ENCODE measurements around the gene SOX11. TPM values are rescaled to one million over a fixed set of nuclear protein-coding genes. Genes with fewer than 3 reads are reported as not detected.

SOX11 gene
- polyA plus RNA-seq, 1 experiment = 2.8 TPM

DNA sequence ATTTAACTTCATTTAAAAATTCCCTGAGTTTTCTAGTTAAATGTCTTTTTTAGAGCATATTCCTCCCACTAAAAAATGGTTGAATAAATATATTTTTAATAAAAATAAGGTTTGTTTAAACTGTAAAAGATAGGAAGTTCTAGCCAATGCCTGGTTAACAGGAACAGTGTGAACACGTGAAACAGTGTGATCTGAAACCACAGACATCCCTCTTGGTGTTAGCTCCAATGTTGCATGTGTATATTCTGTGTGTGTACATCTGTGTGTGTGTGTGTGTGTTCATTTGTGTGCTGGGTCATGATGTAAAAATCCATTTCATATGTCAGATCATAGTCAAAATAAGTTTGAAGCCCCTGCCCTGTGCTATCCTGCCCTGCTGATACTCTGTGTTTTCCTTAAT, 6.1 kb upstream of the SOX11 start:
- no peak for DNase-seq (ENCODE audit: low read depth, low spot score)
- TF ChIP-seq, protein P1, sequence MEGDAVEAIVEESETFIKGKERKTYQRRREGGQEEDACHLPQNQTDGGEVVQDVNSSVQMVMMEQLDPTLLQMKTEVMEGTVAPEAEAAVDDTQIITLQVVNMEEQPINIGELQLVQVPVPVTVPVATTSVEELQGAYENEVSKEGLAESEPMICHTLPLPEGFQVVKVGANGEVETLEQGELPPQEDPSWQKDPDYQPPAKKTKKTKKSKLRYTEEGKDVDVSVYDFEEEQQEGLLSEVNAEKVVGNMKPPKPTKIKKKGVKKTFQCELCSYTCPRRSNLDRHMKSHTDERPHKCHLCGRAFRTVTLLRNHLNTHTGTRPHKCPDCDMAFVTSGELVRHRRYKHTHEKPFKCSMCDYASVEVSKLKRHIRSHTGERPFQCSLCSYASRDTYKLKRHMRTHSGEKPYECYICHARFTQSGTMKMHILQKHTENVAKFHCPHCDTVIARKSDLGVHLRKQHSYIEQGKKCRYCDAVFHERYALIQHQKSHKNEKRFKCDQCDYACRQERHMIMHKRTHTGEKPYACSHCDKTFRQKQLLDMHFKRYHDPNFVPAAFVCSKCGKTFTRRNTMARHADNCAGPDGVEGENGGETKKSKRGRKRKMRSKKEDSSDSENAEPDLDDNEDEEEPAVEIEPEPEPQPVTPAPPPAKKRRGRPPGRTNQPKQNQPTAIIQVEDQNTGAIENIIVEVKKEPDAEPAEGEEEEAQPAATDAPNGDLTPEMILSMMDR (IDR thresholded peaks at IDR 0.05; ENCODE audit: low read depth, low read length) = no peak
- H3K27me3 ChIP-seq (ENCODE audit: control insufficient read depth, insufficient read depth, low read length) = peaks cover 3% of the 10 kb centered on the region
- no peak overlapping the region for H3K27ac ChIP-seq (ENCODE audit: low read depth, low read length)
- ChIA-PET POLR2A (no interaction called here), CTCF (no interaction called here)
- H3K9me3 ChIP-seq (ENCODE audit: control insufficient read depth, insufficient read depth, low read length) = no peaks in the 10 kb centered on the region
- H3K4me3 ChIP-seq (ENCODE audit: low read depth, low read length) = no peak overlapping the region

DNA sequence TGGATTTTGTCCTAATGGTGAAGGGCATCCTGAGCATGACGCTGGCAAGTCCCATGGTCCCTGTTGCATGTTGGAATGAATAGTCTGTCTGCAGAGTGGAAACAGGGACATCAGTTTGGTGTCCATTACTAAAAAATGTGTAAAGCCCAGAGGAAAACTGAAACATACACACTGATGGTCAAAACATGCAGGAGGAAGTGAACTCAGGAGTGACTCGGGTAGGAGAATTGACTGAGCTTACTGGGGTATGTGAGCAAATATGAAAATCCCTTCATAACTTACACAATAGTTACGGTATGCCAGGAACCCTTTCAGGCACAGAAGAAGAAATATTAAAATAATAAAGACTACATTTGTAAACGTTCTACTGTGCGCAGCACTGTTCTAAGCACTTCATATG, 5.6 kb upstream of the SOX11 start:
- H3K27me3 ChIP-seq (ENCODE audit: control insufficient read depth, insufficient read depth, low read length) = peaks cover 3% of the 10 kb centered on the region
- no peak overlapping the region for H3K27ac ChIP-seq (ENCODE audit: low read depth, low read length)
- TF ChIP-seq, protein P1 (IDR thresholded peaks at IDR 0.05; ENCODE audit: low read depth, low read length) = no peak
- no peak for DNase-seq (ENCODE audit: low read depth, low spot score)
- no peaks in the 10 kb centered on the region for H3K9me3 ChIP-seq (ENCODE audit: control insufficient read depth, insufficient read depth, low read length)
- ChIA-PET POLR2A (no interaction called here), CTCF (no interaction called here)
- H3K4me3 ChIP-seq (ENCODE audit: low read depth, low read length) = no peak overlapping the region

DNA sequence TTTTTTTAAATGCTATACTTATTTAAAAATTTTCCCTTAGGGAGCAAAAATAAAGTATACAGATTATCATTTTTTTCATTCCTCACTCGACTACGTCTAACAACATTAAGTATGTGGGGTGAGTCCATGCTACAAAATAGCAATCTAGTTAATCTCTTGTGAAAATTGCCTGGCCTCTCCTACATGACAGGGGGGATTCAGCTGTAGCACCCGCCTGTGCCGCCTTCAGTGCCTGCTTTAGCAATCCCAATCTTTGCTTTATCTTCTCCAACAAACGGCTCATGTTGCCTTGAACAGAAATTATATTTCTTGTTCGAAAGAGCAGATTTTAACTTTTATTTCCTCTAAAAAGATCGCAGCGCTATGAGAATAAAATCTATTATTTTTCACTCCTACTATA, 2.4 kb upstream of the SOX11 start:
- H3K9me3 ChIP-seq (ENCODE audit: control insufficient read depth, insufficient read depth, low read length) = no peaks in the 10 kb centered on the region; the same call in 1 of the 2 replicates
- POLR2A ChIA-PET = no interaction called here
- CTCF ChIA-PET = no interaction called here
- no peaks in the 10 kb centered on the region for H3K27me3 ChIP-seq (ENCODE audit: control insufficient read depth, insufficient read depth, low read length)
- no peak overlapping the region for H3K4me3 ChIP-seq (ENCODE audit: low read depth, low read length)
- TF ChIP-seq, protein P1 (IDR thresholded peaks at IDR 0.05; ENCODE audit: low read depth, low read length) = no peak
- no peak overlapping the region for H3K27ac ChIP-seq (ENCODE audit: low read depth, low read length)
- DNase-seq (ENCODE audit: low read depth, low spot score) = no peak

DNA sequence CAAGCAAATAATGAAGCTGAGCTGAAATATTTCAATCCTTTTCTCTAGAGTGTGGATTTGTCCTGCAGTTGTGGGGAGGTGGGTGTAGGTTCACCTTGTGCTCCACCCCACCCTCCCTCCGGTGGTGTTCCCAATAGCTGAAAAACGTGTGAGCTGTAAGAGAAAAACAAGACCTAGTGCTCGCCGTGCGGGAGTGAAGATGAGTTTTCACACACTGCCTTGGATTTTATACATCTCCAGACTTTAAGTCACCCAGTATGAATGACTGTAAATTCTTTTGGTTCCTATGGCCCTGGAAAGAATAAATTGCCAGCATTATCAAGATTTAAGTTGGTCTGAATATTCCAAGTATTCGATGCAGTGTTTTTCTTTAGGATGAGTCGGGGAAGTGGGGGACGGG, 1.9 kb upstream of the SOX11 start:
- CTCF ChIA-PET = interaction anchor here (0.6 kb wide), 1 partner anchor 478 kb away, joined by 3 read pairs; no protein-coding TSS in a partner anchor
- Histone ChIP-seq H3K9me3 (ENCODE audit: control insufficient read depth, insufficient read depth, low read length) (no peaks in the 10 kb centered on the region; the same call in 1 of the 2 replicates), H3K27ac (ENCODE audit: low read depth, low read length) (no peak overlapping the region), H3K27me3 (ENCODE audit: control insufficient read depth, insufficient read depth, low read length) (no peaks in the 10 kb centered on the region), H3K4me3 (ENCODE audit: low read depth, low read length) (peak overlapping the region; percentile 78)
- TF ChIP-seq, protein P1 (IDR thresholded peaks at IDR 0.05; ENCODE audit: low read depth, low read length) = no peak
- no peak for DNase-seq (ENCODE audit: low read depth, low spot score)
- POLR2A ChIA-PET = no interaction called here

DNA sequence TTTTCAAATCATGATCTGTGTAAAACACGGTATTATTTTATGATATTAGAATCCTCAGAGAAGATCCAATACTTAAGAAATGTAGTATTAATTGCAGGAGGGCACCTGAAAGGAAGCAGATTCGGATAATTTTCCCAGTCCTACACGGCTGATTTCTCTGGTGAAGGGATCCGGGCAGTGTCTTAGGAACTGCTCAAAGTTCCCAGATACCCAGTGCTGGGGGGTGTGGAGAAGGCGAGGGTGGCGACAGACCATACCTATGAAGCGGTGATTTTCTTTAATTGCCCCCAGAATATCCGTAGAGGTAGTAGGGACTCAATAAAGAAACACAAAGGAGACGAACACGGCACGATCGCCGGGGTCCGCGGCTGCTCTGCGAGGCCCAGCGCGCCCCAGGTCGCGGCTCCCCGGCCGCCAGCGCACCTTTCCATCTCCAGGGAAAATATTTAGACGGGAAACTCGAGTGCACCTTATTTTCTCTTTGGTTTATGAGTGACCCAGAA, 1.4 kb upstream of the SOX11 start:
- H3K9me3 ChIP-seq (ENCODE audit: control insufficient read depth, insufficient read depth, low read length) = no peaks in the 10 kb centered on the region; the same call in 1 of the 2 replicates
- no peaks in the 10 kb centered on the region for H3K27me3 ChIP-seq (ENCODE audit: control insufficient read depth, insufficient read depth, low read length)
- peak overlapping the region; percentile 61 for H3K27ac ChIP-seq (ENCODE audit: low read depth, low read length)
- DNase-seq (ENCODE audit: low read depth, low spot score) = no peak
- peak overlapping the region; percentile 78 for H3K4me3 ChIP-seq (ENCODE audit: low read depth, low read length)
- TF ChIP-seq, protein P1 (IDR thresholded peaks at IDR 0.05; ENCODE audit: low read depth, low read length) = no peak
- ChIA-PET CTCF (interaction anchor here (0.6 to 2.5 kb wide), 3 partner anchors 225 to 479 kb away, joined by 3 to 14 read pairs (median 3); no protein-coding TSS in a partner anchor), POLR2A (interaction anchor here (0.6 kb wide), 1 partner anchor 205 kb away, joined by 3 read pairs; no protein-coding TSS in a partner anchor)
